Neural cell (in vitro differentiated cells): Measurements from ENCODE around the gene PAX2. TPM values are rescaled to one million over a fixed set of nuclear protein-coding genes. Genes with fewer than 3 reads are reported as not detected.

Experiments
- H2AFZ ChIP-seq: fragments of 200-600, 300-800 bp; sonication (generic), shearing (Covaris generic); 2 replicates; pipeline ENCODE4 v1.6.0; 2014; ENCODE audit warnings: low read depth, mild to moderate bottlenecking, antibody characterized with exemption, low read length, moderate library complexity
- H3F3A ChIP-seq: fragments of 200-600 bp; shearing (Covaris generic); 2 replicates; pipeline ENCODE4 v1.6.1; 2016; ENCODE audit warnings: mild to moderate bottlenecking, moderate library complexity, mixed read lengths, antibody characterized with exemption, low read length; ENCODE audit not compliant: insufficient read depth, poor library complexity, severe bottlenecking
- H3K27ac ChIP-seq: fragments of 200-600, 300-800 bp; sonication (generic), shearing (Covaris generic); 2 replicates; pipeline ENCODE4 v1.5.1; 2014; ENCODE audit warnings: mild to moderate bottlenecking, low read length, moderate library complexity
- H3K27me3 ChIP-seq: fragments of 300-800, 200-600 bp; sonication (generic), shearing (Covaris generic); 2 replicates; pipeline ENCODE4 v1.6.0; 2014; ENCODE audit warnings: mild to moderate bottlenecking, low read depth, low read length, moderate library complexity; ENCODE audit not compliant: insufficient read depth
- H3K36me3 ChIP-seq: fragments of 300-800, 200-600 bp; sonication (generic), shearing (Covaris generic); 2 replicates; pipeline ENCODE4 v1.5.1; 2014; ENCODE audit warnings: mild to moderate bottlenecking, antibody characterized with exemption, low read length, moderate library complexity; ENCODE audit not compliant: insufficient read depth
- H3K4me2 ChIP-seq: fragments of 300-800, 200-600 bp; sonication (generic), shearing (Covaris generic); 2 replicates; pipeline ENCODE4 v1.6.0; 2014; ENCODE audit warnings: mild to moderate bottlenecking, low read length
- H3K4me3 ChIP-seq: fragments of 300-800, 200-600 bp; sonication (generic), shearing (Covaris generic); 2 replicates; pipeline ENCODE4 v1.5.1; 2014; ENCODE audit warnings: mild to moderate bottlenecking, low read length, moderate library complexity
- H3K79me2 ChIP-seq: fragments of 200-600 bp; shearing (Covaris generic); replicated peaks from 2 replicates; pipeline ENCODE4 v1.6.0; 2014; ENCODE audit warnings: mild to moderate bottlenecking, low read length, moderate library complexity; ENCODE audit not compliant: insufficient read depth
- H3K9ac ChIP-seq: fragments of 300-800, 200-600 bp; sonication (generic), shearing (Covaris generic); 2 replicates; pipeline ENCODE4 v1.6.1; 2016; ENCODE audit warnings: mild to moderate bottlenecking, low read length, mixed read lengths
- H3K9me2 ChIP-seq: fragments of 200-600 bp; shearing (Covaris generic); 2 replicates; pipeline ENCODE4 v1.6.1; 2016; ENCODE audit warnings: mild to moderate bottlenecking, low read length, mixed read lengths; ENCODE audit not compliant: insufficient read depth
- H3K9me3 ChIP-seq: fragments of 200-600, 300-800 bp; sonication (generic), shearing (Covaris generic); 2 replicates; pipeline ENCODE4 v1.6.1; 2016; ENCODE audit warnings: mild to moderate bottlenecking, mixed run types, low read length, moderate library complexity, mixed read lengths
- H4K20me1 ChIP-seq: fragments of 200-600 bp; shearing (Covaris generic); 2 replicates; pipeline ENCODE4 v1.6.1; 2016; ENCODE audit warnings: mild to moderate bottlenecking, mixed run types; ENCODE audit not compliant: insufficient read depth
- EP300 ChIP-seq: fragments of 450-650 bp; conservative IDR thresholded peaks from 2 replicates; pipeline ENCODE4 v1.6.1; 2014; ENCODE audit warnings: antibody characterized with exemption, mild to moderate bottlenecking, moderate library complexity; ENCODE audit not compliant: poor library complexity, severe bottlenecking
- EZH2 ChIP-seq: fragments of 200-600, 300-800 bp; shearing (Covaris generic), sonication (generic); IDR thresholded peaks from 2 replicates; pipeline ENCODE4 v1.6.1; 2014; ENCODE audit warnings: antibody characterized with exemption, low read length, borderline replicate concordance, mild to moderate bottlenecking; ENCODE audit not compliant: insufficient read depth, poor library complexity, severe bottlenecking
- MXI1 ChIP-seq: fragments of 450-650 bp; conservative IDR thresholded peaks from 2 replicates; pipeline ENCODE4 v1.6.1; 2014; ENCODE audit warnings: antibody characterized with exemption, mild to moderate bottlenecking; ENCODE audit not compliant: poor library complexity, severe bottlenecking
- POLR2AphosphoS5 ChIP-seq: IDR thresholded peaks from 2 replicates; pipeline ENCODE4 v1.6.1; 2012
- RAD21 ChIP-seq: fragments of 450-650 bp; conservative IDR thresholded peaks from 2 replicates; pipeline ENCODE4 v1.6.1; 2014; ENCODE audit warnings: antibody characterized with exemption, mild to moderate bottlenecking, moderate library complexity
- SMC3 ChIP-seq: fragments of 450-650 bp; conservative IDR thresholded peaks from 2 replicates; pipeline ENCODE4 v1.6.1; 2014; ENCODE audit warnings: antibody characterized with exemption, mild to moderate bottlenecking, moderate library complexity; ENCODE audit not compliant: poor library complexity
- TAF1 ChIP-seq: IDR thresholded peaks from 2 replicates; pipeline ENCODE4 v1.6.1; 2012; ENCODE audit warnings: low read depth
- polyA plus RNA-seq: library from polyadenylated mRNA; depleted of rRNA; stranded (reverse); fragments of >200 nt; gene quantifications from 2 replicates; pipeline ENCODE4 v1.2.3, GENCODE V29; 2014
- TF ChIP-seq, protein P1 (sequence below): IDR thresholded peaks from 2 replicates; pipeline ENCODE4 v1.6.1; 2012; ENCODE audit warnings: borderline replicate concordance
- TF ChIP-seq, protein P2 (sequence below): fragments of 450-650 bp; IDR thresholded peaks from 2 replicates; pipeline ENCODE4 v1.5.1; 2014; ENCODE audit warnings: antibody characterized with exemption, mild to moderate bottlenecking, moderate library complexity; ENCODE audit not compliant: poor library complexity, severe bottlenecking

The PAX2 gene
- polyA plus RNA-seq, 1 donor from 2014 or later: not detected

DNA sequence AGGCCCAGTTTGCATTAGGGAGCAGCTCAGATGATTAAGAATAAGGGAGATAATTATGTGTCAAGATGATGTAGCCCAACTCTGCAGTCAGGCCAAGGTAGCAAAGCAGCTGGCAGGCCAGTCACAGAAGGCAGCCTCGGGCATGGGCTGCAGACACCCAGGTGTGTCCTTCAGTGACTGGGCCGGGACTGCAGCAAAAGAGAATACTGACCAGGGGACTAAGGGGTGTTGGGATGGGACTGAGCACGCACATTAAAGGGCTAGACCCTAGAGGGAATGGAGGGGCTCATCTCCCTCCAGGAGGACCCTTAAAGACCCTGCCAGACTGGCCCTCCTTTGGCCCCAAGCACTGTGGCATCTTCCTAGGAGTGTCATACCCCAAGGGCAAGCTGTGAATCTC is 38.7 kb downstream of the PAX2 start:
- H3K27me3 ChIP-seq: peaks cover 7% of the 10 kb centered on the region
- H3K36me3 ChIP-seq: no peaks in the 10 kb centered on the region
- TF ChIP-seq, protein P1, sequence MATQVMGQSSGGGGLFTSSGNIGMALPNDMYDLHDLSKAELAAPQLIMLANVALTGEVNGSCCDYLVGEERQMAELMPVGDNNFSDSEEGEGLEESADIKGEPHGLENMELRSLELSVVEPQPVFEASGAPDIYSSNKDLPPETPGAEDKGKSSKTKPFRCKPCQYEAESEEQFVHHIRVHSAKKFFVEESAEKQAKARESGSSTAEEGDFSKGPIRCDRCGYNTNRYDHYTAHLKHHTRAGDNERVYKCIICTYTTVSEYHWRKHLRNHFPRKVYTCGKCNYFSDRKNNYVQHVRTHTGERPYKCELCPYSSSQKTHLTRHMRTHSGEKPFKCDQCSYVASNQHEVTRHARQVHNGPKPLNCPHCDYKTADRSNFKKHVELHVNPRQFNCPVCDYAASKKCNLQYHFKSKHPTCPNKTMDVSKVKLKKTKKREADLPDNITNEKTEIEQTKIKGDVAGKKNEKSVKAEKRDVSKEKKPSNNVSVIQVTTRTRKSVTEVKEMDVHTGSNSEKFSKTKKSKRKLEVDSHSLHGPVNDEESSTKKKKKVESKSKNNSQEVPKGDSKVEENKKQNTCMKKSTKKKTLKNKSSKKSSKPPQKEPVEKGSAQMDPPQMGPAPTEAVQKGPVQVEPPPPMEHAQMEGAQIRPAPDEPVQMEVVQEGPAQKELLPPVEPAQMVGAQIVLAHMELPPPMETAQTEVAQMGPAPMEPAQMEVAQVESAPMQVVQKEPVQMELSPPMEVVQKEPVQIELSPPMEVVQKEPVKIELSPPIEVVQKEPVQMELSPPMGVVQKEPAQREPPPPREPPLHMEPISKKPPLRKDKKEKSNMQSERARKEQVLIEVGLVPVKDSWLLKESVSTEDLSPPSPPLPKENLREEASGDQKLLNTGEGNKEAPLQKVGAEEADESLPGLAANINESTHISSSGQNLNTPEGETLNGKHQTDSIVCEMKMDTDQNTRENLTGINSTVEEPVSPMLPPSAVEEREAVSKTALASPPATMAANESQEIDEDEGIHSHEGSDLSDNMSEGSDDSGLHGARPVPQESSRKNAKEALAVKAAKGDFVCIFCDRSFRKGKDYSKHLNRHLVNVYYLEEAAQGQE: no peak
- TF ChIP-seq MXI1 (no peak), POLR2AphosphoS5 (no peak), RAD21 (no peak), EP300 (no peak), EZH2 (no peak), TAF1 (no peak), SMC3 (no peak)
- TF ChIP-seq, protein P2, sequence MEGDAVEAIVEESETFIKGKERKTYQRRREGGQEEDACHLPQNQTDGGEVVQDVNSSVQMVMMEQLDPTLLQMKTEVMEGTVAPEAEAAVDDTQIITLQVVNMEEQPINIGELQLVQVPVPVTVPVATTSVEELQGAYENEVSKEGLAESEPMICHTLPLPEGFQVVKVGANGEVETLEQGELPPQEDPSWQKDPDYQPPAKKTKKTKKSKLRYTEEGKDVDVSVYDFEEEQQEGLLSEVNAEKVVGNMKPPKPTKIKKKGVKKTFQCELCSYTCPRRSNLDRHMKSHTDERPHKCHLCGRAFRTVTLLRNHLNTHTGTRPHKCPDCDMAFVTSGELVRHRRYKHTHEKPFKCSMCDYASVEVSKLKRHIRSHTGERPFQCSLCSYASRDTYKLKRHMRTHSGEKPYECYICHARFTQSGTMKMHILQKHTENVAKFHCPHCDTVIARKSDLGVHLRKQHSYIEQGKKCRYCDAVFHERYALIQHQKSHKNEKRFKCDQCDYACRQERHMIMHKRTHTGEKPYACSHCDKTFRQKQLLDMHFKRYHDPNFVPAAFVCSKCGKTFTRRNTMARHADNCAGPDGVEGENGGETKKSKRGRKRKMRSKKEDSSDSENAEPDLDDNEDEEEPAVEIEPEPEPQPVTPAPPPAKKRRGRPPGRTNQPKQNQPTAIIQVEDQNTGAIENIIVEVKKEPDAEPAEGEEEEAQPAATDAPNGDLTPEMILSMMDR: no peak
- H4K20me1 ChIP-seq: no peaks in the 10 kb centered on the region
- no peak overlapping the region for H2AFZ ChIP-seq
- H3K27ac ChIP-seq: no peak overlapping the region
- peaks cover 5% of the 10 kb centered on the region for H3K9me3 ChIP-seq
- no peaks in the 10 kb centered on the region for H3K79me2 ChIP-seq
- H3K9me2 ChIP-seq: no peaks in the 10 kb centered on the region
- H3K4me3 ChIP-seq: no peak overlapping the region
- no peak overlapping the region for H3K4me2 ChIP-seq
- H3K9ac ChIP-seq: no peak overlapping the region
- no peaks in the 10 kb centered on the region for H3F3A ChIP-seq

DNA sequence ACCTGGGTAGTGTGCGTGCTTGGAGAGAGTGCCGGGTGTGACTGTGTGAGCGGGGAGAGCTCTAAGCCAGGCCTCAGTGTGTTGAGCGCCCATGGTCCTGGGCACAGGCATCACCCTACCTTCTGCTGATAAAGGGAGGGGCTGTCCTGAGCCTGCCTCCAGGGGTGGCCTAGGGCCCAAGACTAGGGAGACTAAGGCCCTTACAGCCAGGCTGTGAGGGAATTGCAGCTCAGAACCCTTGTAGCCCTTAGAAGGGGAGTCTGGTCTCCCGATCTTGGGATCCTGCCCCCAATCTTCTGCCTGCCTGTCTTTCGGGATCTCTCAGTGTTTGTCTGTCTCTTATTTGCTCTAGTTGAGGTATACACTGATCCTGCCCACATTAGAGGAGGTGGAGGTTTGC is 41.2 kb downstream of the PAX2 start:
- Histone ChIP-seq H3K4me2 (no peak overlapping the region), H3K36me3 (no peaks in the 10 kb centered on the region), H3K27me3 (no peaks in the 10 kb centered on the region), H3F3A (no peaks in the 10 kb centered on the region), H4K20me1 (no peaks in the 10 kb centered on the region), H2AFZ (no peak overlapping the region), H3K79me2 (no peaks in the 10 kb centered on the region), H3K4me3 (no peak overlapping the region), H3K27ac (no peak overlapping the region), H3K9me2 (no peaks in the 10 kb centered on the region), H3K9me3 (no peaks in the 10 kb centered on the region), H3K9ac (no peak overlapping the region)
- TF ChIP-seq MXI1 (no peak), TAF1 (no peak), EZH2 (no peak), SMC3 (no peak), RAD21 (no peak), EP300 (no peak), POLR2AphosphoS5 (no peak)
- TF ChIP-seq, protein P2: no peak
- TF ChIP-seq, protein P1: no peak
